ENCODE results near the gene SPTB. TPM values are rescaled to one million over a fixed set of nuclear protein-coding genes. Genes with fewer than 3 reads are reported as not detected.
"Not testable (repeated sequence)": the region's sequence is repeated elsewhere in the genome, so short reads cannot be mapped to it uniquely, and the experiment has no call there.

The SPTB gene
- total RNA-seq, 1 experiment from 2014 or later = not detected

GRCh38 chr14:64826845-64827244 is 52.9 kb downstream of the SPTB start:
- in situ Hi-C loops (cut with HindIII; ENCODE audit: low sequenced_read_pairs) = no loop called here
- no peak for DNase-seq (ENCODE audit: low spot score)

- in situ Hi-C loops (cut with HindIII; ENCODE audit: low sequenced_read_pairs) = no loop called here
- no peak for DNase-seq (ENCODE audit: low spot score)
These were observed 53.4 kb downstream of the SPTB start for GRCh38 chr14:64826333-64826732.

GRCh38 chr14:64825509-64825908 is 54.2 kb downstream of the SPTB start:
- in situ Hi-C loops (cut with HindIII; ENCODE audit: low sequenced_read_pairs) = no loop called here
- DNase-seq (ENCODE audit: low spot score) = peak; percentile 60

- in situ Hi-C loops (cut with HindIII; ENCODE audit: low sequenced_read_pairs) = no loop called here
- DNase-seq (ENCODE audit: low spot score) = no peak
These were observed 54.7 kb downstream of the SPTB start for GRCh38 chr14:64825006-64825405.

GRCh38 chr14:64824471-64824870 is 55.2 kb downstream of the SPTB start:
- in situ Hi-C loops (cut with HindIII; ENCODE audit: low sequenced_read_pairs) = no loop called here
- DNase-seq (ENCODE audit: low spot score) = no peak

- in situ Hi-C loops (cut with HindIII; ENCODE audit: low sequenced_read_pairs) = no loop called here
- DNase-seq (ENCODE audit: low spot score) = peak; percentile 79
These were observed 56.3 kb downstream of the SPTB start for GRCh38 chr14:64823305-64823861.

GRCh38 chr14:64821651-64822050 is 58.1 kb downstream of the SPTB start:
- in situ Hi-C loops (cut with HindIII; ENCODE audit: low sequenced_read_pairs) = no loop called here
- no peak for DNase-seq (ENCODE audit: low spot score)

- in situ Hi-C loops (cut with HindIII; ENCODE audit: low sequenced_read_pairs) = no loop called here
- DNase-seq (ENCODE audit: low spot score) = peak; percentile 83
These were observed 61.6 kb downstream of the SPTB start for GRCh38 chr14:64818151-64818550.

GRCh38 chr14:64817631-64818030 is 62.1 kb downstream of the SPTB start:
- in situ Hi-C loops (cut with HindIII; ENCODE audit: low sequenced_read_pairs) = no loop called here
- no peak for DNase-seq (ENCODE audit: low spot score)

GRCh38 chr14:64816221-64816783 is 63.4 kb downstream of the SPTB start:
- in situ Hi-C loops (cut with HindIII; ENCODE audit: low sequenced_read_pairs) = no loop called here

GRCh38 chr14:64815257-64815656 is 64.5 kb downstream of the SPTB start:
- in situ Hi-C loops (cut with HindIII; ENCODE audit: low sequenced_read_pairs) = no loop called here
- DNase-seq (ENCODE audit: low spot score) = no peak

More at GRCh38 chr14:64816221-64816783, 63.4 kb downstream of the SPTB start:
- no peak for DNase-seq (ENCODE audit: low spot score)

GRCh38 chr14:64812412-64812811 is 67.3 kb downstream of the SPTB start:
- in situ Hi-C loops (cut with HindIII; ENCODE audit: low sequenced_read_pairs) = no loop called here
- no peak for DNase-seq (ENCODE audit: low spot score)

- in situ Hi-C loops (cut with HindIII; ENCODE audit: low sequenced_read_pairs) = no loop called here
- no peak for DNase-seq (ENCODE audit: low spot score)
These were observed 68.0 kb downstream of the SPTB start for GRCh38 chr14:64811676-64812075.

GRCh38 chr14:64808449-64808848 is 71.3 kb downstream of the SPTB start:
- in situ Hi-C loops (cut with HindIII; ENCODE audit: low sequenced_read_pairs) = no loop called here
- DNase-seq (ENCODE audit: low spot score) = no peak

- DNase-seq (ENCODE audit: low spot score) = peak; percentile 59
- in situ Hi-C loops (cut with HindIII; ENCODE audit: low sequenced_read_pairs) = no loop called here
These were observed 72.2 kb downstream of the SPTB start for GRCh38 chr14:64807551-64807950.

GRCh38 chr14:64806862-64807495 is 72.7 kb downstream of the SPTB start:
- in situ Hi-C loops (cut with HindIII; ENCODE audit: low sequenced_read_pairs) = no loop called here

GRCh38 chr14:64806202-64806861 is 73.4 kb downstream of the SPTB start:
- in situ Hi-C loops (cut with HindIII; ENCODE audit: low sequenced_read_pairs) = no loop called here
- DNase-seq (ENCODE audit: low spot score) = no peak

More at GRCh38 chr14:64806862-64807495, 72.7 kb downstream of the SPTB start:
- DNase-seq (ENCODE audit: low spot score) = no peak

GRCh38 chr14:64805646-64806045 is 74.1 kb downstream of the SPTB start:
- in situ Hi-C loops (cut with HindIII; ENCODE audit: low sequenced_read_pairs); DNase-seq (ENCODE audit: low spot score): not testable (repeated sequence)

GRCh38 chr14:64804754-64805260 is 74.9 kb downstream of the SPTB start:
- no peak for DNase-seq (ENCODE audit: low spot score)
- in situ Hi-C loops (cut with HindIII; ENCODE audit: low sequenced_read_pairs) = no loop called here

- DNase-seq (ENCODE audit: low spot score) = peak; percentile 69
- in situ Hi-C loops (cut with HindIII; ENCODE audit: low sequenced_read_pairs) = no loop called here
These were observed 77.9 kb downstream of the SPTB start for GRCh38 chr14:64801800-64802199.
